Subcutaneous abdominal adipose tissue (tissue), 5 donors: Measurements from ENCODE around the gene PYDC1.
"Not testable (repeated sequence)": the region's sequence is repeated elsewhere in the genome, so short reads cannot be mapped to it uniquely, and the experiment has no call there.

ENCODE experiments used
- H3K27ac ChIP-seq: one replicate; pipeline ENCODE4 v1.7.0; 2013; ENCODE audit warnings: low read depth, mild to moderate bottlenecking, inconsistent platforms, low read length, moderate library complexity
- H3K27me3 ChIP-seq, 5 donors: one replicate each; pipeline ENCODE4 v1.7.0; 2013; ENCODE audit warnings: low read length in 5 of 5, inconsistent platforms in 1 of 5; ENCODE audit not compliant: control insufficient read depth in 5 of 5, insufficient read depth in 4 of 5
- H3K36me3 ChIP-seq, 5 donors: one replicate each; pipeline ENCODE4 v1.7.0; 2013; ENCODE audit warnings: low read length in 5 of 5; ENCODE audit not compliant: control insufficient read depth in 5 of 5, insufficient read depth in 5 of 5
- H3K4me1 ChIP-seq, 5 donors: one replicate each; pipeline ENCODE4 v1.7.0; 2013; ENCODE audit warnings: low read length in 5 of 5, mild to moderate bottlenecking in 3 of 5, moderate library complexity in 1 of 5; ENCODE audit not compliant: control insufficient read depth in 5 of 5, insufficient read depth in 5 of 5
- H3K4me3 ChIP-seq, 5 donors: one replicate each; pipeline ENCODE4 v1.7.0; 2013; ENCODE audit warnings: low read length in 5 of 5, low read depth in 1 of 5
- H3K9ac ChIP-seq, 5 donors: one replicate each; pipeline ENCODE4 v1.7.0; 2013; ENCODE audit warnings: low read length in 5 of 5, mild to moderate bottlenecking in 4 of 5, moderate library complexity in 3 of 5
- H3K9me3 ChIP-seq, 5 donors: one replicate each; pipeline ENCODE4 v1.7.0; 2013; ENCODE audit warnings: low read length in 5 of 5; ENCODE audit not compliant: control insufficient read depth in 5 of 5
- donor health status: healthy.
- donor health status: healthy.
- donor health status: healthy.
- donor health status: healthy.
- donor health status: healthy.

PYDC1 gene

DNA sequence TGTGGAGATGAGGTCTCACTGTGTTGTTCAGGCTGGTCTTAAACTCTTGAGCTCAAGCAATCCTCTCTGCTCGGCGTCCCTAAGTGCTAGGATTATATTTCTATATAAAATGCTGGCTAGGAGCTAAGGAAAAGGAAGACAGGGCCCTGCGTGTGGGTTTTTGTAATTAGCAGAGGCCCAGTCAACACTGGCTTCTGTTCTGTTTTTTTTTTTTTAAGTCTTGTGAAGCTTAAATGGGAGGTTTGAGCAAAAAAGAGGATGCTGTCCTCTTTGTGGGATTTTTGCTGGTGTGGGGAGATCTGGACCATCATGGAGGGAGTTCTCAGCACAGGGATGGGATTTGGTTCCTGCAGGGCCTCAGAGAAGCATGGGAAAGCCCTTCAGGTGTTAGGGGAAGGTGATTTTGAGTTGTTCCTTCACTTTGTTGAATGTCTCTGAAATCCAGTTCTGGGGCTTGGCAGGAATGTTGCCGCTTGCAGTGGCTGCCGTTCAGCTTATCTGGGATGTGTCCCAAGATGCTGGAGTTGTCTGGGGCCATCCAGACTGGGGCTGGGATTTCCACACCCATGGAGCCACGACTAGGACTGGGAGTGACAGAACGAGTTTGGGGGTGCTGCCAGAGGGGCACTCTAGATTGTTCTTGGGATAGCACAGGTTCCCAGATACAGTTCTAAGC, 18.6 kb downstream of the PYDC1 start:
- H3K27ac ChIP-seq: no peak overlapping the region
- no peaks in the 10 kb centered on the region for H3K9me3 ChIP-seq
- H3K9ac ChIP-seq: peak overlapping the region in 1 of 5 donors; percentile 9
- H3K36me3 ChIP-seq: peaks cover 8 to 51% (median 41%) of the 10 kb centered on the region in 5 donors
- peaks cover 0 to 3% (median 0%) of the 10 kb centered on the region in 5 donors for H3K27me3 ChIP-seq
- H3K4me1 ChIP-seq: peaks cover 0 to 36% (median 31%) of the 10 kb centered on the region in 5 donors
- no peak overlapping the region for H3K4me3 ChIP-seq

DNA sequence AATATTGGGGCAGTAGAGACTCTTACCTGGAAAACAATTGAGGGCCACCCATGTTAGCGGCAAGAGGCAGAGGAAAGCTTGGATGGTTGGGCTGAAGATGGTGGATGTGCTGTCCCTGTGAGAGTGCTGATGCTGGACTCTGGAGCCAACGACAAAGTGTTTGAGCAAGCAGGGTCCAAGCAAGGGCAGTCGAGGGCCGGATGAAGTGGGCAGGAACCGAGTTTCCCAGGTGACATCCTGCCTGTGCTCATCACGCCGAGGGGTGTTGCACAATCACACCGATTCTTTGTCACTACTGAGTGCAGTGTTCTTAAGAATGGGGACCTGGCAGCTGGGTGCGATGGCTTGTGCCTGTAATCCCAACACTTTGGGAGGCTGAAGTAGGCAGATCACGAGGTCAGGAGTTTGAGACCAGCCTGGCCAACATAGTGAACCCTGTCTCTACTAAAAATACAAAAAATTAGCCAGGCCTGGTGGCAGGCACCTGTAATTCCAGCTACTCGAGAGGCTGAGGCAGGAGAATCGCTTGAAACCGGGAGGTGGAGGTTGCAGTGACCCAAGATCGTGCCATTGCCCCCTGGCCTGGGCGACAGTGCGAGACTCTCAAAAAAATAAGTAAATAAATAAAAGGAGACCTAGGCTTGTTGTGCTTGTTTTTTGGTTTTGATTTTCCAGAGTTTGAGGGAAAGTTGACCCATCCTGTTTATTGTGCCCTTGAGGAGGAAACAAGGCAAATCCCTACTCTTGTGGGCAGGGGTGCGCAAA, 20.4 kb downstream of the PYDC1 start:
- H3K4me3 ChIP-seq: no peak overlapping the region
- H3K27me3 ChIP-seq: peaks cover 0 to 3% (median 0%) of the 10 kb centered on the region in 5 donors
- no peaks in the 10 kb centered on the region for H3K9me3 ChIP-seq
- no peak overlapping the region for H3K27ac ChIP-seq
- peaks cover 20 to 70% (median 59%) of the 10 kb centered on the region in 5 donors for H3K36me3 ChIP-seq
- no peak overlapping the region for H3K9ac ChIP-seq
- H3K4me1 ChIP-seq: peaks cover 0 to 18% (median 14%) of the 10 kb centered on the region in 5 donors

DNA sequence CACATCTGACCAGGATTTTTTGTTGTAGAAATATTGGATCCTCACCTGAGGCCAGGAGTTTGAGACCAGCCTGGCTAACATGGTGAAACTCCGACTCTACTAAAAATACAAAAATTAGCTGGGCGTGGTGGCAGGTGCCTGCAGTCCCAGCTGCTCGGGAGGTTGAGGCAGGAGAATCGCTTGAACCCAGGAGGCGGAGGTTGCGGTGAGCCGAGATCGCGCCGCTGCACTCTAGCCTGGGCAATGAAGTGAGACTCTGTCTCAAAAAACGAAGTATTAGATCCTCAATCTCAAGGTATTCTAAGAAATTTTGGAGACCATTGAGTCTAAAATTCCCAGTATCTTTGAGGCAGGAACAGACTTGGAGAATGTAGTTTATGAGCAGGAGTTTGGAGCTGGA, 21.1 kb downstream of the PYDC1 start:
- H3K4me3 ChIP-seq, H3K9me3 ChIP-seq, H3K9ac ChIP-seq, H3K27ac ChIP-seq, H3K27me3 ChIP-seq: not testable (repeated sequence)
- H3K36me3 ChIP-seq: peaks cover 25 to 76% (median 66%) of the 10 kb centered on the region in 5 donors
- H3K4me1 ChIP-seq: peaks cover 0 to 12% (median 7%) of the 10 kb centered on the region in 5 donors

DNA sequence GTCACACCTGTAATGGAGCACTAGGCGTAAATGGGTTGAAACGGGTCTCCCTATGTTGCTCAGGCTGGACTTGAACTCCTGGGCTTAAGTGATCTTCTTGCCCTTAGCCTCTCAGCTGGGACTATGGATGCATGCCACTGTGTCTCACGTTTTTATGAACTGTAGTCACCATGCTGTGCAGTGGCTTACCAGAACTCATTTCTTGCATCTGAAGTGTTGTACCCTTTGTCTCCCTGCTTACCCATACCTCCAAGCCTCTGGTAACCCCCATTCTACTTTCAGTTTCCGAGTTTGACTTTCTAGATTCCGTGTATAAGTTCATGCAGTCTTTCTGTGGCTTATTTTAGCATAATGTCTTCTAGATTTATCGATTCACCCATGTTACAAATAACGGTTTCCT, 22.0 kb downstream of the PYDC1 start:
- H3K9ac ChIP-seq: no peak overlapping the region
- H3K27me3 ChIP-seq: no peaks in the 10 kb centered on the region
- H3K4me1 ChIP-seq: peaks cover 0 to 7% (median 5%) of the 10 kb centered on the region in 5 donors
- no peaks in the 10 kb centered on the region for H3K9me3 ChIP-seq
- H3K4me3 ChIP-seq: no peak overlapping the region
- H3K36me3 ChIP-seq: peaks cover 29 to 83% (median 73%) of the 10 kb centered on the region in 5 donors
- no peak overlapping the region for H3K27ac ChIP-seq

DNA sequence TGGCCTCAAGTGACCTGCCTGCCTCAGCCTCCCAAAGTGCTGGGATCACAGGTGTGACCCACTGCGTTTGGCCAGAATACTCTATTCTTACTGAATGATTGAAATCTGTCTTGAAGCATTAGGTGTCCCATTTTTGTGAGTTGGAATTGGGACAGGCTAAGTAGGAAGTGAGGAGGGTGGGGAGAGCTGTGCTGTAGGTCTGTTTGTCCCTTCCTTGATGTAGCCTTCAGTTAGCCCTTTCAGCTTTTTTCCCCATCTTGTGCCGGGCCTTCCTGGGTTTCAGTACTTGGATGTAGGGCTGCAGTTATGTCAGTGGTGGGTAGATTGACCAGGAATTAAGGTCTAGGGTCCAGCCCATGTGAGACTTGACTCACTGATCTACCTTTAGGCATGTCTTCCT, 23.1 kb downstream of the PYDC1 start:
- no peak overlapping the region for H3K27ac ChIP-seq
- peaks cover 0 to 7% (median 5%) of the 10 kb centered on the region in 5 donors for H3K4me1 ChIP-seq
- no peak overlapping the region for H3K4me3 ChIP-seq
- peaks cover 39 to 87% (median 76%) of the 10 kb centered on the region in 5 donors for H3K36me3 ChIP-seq
- H3K9ac ChIP-seq: no peak overlapping the region
- no peaks in the 10 kb centered on the region for H3K9me3 ChIP-seq
- H3K27me3 ChIP-seq: no peaks in the 10 kb centered on the region

DNA sequence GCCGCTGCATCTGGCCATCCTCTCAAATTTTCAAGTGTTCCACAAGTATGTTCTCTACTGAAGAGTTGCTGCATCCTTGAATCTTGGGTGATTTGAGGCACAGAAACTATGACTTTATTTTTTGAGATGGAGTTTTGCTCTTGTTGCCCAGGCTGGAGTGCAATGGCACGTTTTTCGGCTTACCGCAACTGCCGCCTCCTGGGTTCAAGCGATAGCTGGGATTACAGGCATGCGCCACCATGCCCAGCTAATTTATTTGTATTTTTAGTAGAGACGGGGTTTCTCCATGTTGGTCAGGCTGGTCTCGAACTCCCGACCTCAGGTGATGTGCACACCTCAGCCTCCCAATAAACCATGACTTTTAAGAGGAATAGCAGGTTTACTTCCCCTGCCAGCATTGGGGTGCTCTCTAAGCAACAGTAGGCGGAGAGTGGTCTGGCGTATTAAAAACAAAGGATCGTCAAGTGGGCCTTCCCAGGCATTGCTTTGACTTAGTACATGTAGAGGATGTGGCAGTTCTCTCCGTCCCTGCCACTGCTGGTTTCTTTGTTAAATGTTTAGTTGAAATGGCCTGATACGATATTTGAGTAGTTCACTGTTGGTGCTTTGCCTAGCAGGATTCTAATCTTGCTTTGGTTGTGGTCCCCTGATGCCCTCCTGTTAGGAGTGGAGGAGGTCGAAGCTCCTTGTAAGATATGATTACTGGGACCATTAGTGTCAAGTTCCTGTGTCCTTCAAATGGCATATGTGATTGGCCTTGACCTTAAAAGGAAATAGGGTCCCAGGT, 23.9 kb downstream of the PYDC1 start:
- H3K36me3 ChIP-seq: peaks cover 44 to 94% (median 83%) of the 10 kb centered on the region in 5 donors
- H3K27ac ChIP-seq: no peak overlapping the region
- peaks cover 0 to under 1% (median 0%) of the 10 kb centered on the region in 5 donors for H3K4me1 ChIP-seq
- no peaks in the 10 kb centered on the region for H3K9me3 ChIP-seq
- H3K27me3 ChIP-seq: no peaks in the 10 kb centered on the region
- no peak overlapping the region for H3K4me3 ChIP-seq
- H3K9ac ChIP-seq: no peak overlapping the region

DNA sequence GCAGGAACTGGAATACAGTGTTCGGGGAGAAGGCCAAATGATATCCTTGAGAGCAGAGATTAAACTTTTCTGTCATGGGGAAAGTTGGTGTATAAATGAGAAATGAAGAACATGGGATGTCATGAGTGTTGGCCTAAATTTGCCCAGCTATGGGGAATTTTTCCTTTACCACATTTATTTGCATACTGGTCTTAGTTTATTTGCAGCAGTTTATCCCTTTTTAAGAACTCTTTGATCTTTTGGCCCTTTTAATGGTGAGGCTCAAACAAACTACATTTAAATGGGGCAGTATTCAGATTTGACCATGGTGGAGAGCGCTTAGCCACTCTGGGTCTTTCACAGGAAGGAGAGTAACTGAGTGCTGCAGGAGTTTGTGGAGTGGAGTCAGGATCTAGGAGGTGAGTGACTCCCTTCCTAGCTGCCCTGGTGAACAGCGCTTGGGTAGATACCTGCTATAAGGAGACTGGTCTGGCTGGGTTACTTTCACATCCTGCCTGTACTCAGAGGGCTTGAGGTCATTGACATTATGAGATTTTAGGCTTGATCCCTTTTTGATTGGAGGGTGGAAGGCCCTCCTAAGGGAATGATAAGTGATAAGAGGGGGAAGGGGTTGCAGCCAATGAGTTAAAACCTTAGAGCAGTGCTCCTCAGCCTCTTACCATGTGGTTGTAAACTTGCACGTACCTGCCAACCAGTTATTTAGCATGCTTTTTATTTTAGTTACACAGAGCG, 25.1 kb downstream of the PYDC1 start:
- Histone ChIP-seq H3K36me3 (peaks cover 50 to 100% (median 93%) of the 10 kb centered on the region in 5 donors), H3K4me1 (peaks cover 0 to 3% (median 0%) of the 10 kb centered on the region in 5 donors), H3K27me3 (no peaks in the 10 kb centered on the region), H3K4me3 (no peak overlapping the region), H3K9me3 (no peaks in the 10 kb centered on the region), H3K9ac (no peak overlapping the region), H3K27ac (no peak overlapping the region)

DNA sequence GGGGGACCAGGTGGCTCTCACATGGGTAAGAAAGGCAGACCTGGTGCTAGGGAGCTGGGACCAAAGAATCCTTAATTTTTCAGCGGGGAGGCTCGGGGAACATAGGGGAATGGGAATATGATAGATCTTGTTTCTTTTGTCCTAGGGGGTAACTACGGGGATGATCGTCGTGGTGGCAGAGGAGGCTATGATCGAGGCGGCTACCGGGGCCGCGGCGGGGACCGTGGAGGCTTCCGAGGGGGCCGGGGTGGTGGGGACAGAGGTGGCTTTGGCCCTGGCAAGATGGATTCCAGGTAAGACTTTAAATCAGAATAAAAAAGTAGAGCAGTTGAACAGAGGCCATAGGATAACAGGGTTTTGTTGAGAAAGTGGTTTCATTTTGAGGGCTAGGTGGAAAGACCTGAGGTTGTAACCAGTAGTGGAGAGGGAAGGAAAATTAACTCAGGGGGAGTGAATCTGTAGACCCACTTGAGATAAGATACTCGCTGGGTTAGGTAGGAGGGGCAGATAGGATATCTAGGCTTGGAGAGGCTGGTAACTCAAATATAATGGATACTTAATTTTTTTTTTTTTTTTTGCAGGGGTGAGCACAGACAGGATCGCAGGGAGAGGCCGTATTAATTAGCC, 26.0 kb downstream of the PYDC1 start:
- Histone ChIP-seq H3K4me1 (peaks cover 0 to 10% (median 0%) of the 10 kb centered on the region in 5 donors), H3K27me3 (no peaks in the 10 kb centered on the region), H3K36me3 (peaks cover 56 to 100% (median 97%) of the 10 kb centered on the region in 5 donors), H3K4me3 (no peak overlapping the region), H3K27ac (no peak overlapping the region), H3K9ac (no peak overlapping the region), H3K9me3 (no peaks in the 10 kb centered on the region)

DNA sequence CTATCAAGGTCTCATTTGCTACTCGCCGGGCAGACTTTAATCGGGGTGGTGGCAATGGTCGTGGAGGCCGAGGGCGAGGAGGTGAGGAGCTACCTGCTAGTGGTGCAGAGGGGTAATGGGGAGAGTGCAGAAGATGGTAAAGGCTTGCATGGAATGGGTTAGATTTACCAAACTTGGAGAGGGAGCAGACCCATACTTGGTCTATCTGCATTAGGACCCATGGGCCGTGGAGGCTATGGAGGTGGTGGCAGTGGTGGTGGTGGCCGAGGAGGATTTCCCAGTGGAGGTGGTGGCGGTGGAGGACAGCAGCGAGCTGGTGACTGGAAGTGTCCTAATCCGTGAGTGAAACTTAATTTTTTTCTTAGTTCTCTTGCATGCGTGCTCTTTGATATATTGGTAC, 26.9 kb downstream of the PYDC1 start:
- H3K4me3 ChIP-seq: no peak overlapping the region
- no peaks in the 10 kb centered on the region for H3K27me3 ChIP-seq
- no peak overlapping the region for H3K9ac ChIP-seq
- peaks cover 0 to 17% (median 5%) of the 10 kb centered on the region in 5 donors for H3K4me1 ChIP-seq
- H3K27ac ChIP-seq: no peak overlapping the region
- H3K9me3 ChIP-seq: no peaks in the 10 kb centered on the region
- H3K36me3 ChIP-seq: peaks cover 63 to 100% (median 97%) of the 10 kb centered on the region in 5 donors
